Urothelium cell line (cell line): ENCODE data around the gene TRPM3.
A peak's percentile ranks its signal among the peaks of the same experiment; 100 is the strongest.

Experiments used
- DNase-seq: peaks from one replicate; pipeline ENCODE4 v3.0.0; 2011; ENCODE audit warnings: low spot score, mixed read lengths
- FAIRE-seq: peaks from 2 replicates; lab custom pipeline; 2011; peaks lifted over from hg19 to GRCh38; lab: Jason Lieb, UNC

Gene TRPM3

DNA sequence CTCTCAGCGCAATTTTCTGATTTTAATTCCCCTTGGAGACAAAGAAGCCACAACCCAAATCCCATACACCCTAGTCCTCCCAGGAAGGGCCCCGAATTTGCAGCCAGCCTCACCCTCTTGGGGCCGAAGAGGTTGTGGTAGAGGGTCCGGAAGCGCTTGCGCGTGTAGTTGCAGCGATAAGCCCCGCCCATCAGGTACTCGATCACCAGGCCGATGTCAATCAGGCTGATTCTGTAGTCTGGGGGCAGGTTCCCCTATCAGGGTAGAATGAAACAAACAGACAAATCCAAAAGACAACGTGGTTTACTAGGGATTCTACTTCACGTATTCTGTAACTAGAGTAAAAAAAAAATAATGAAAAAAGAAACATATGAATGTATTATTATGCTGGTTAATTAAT is 496.3 kb downstream of the TRPM3 start:
- no peak for DNase-seq

DNA sequence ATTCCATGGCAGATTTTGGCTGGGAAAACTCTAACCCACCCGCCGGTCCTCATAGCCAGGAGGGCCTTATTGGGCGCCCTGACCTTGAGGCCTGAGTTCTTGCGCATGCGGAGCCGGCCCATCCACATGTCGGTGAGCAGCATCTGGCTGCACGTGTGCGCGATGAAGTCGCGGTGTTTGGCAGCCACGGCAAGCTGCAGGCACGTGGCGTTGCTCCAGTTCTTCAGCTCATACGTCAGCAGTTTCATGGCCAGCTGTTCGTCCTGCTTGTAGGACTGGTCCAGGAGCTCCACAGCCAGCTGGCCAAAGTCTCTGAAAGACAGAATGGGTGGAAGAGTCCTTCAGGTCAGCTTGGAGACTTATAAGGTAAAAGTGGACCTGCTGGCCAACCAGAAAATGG is 502.6 kb downstream of the TRPM3 start:
- FAIRE-seq (no peak), DNase-seq (no peak)

More for the DNA sequence above, 496.3 kb downstream of the TRPM3 start:
- no peak for FAIRE-seq

DNA sequence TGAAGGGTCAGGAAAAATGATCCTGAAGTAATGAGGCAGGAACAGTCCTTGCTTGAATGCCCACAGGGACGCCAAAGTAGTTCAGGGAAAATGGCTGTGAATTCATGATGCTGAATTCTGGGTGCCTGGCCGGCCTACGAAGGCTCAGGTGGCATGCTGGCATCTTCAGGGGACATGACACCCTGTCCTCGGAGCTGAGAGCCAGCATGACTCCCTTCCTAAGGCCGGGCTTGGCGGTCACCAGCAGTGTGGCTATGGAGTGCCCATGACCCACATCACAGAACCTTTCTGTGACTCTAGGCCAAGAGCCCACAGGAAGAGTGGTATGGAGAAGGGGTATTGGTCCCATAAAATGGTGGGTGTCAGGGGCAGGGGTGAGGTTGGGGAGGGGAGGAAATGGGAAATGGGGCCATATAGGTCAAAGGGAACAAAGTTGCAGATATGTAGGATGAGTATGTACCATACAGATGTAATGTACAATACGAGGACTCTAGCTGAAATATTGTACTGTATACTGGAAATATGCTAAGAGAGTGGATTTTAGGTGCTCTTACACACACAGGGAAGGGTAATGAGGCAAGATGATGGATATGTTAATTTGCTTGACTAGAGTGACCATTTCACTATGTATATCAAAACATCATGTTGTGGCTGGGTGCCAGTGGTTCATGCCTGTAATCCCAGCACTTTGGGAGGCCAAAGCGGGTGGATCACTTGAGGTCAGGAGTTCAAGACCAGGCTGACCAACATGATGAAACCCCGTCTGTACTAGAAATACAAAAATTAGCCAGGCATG is 504.2 kb downstream of the TRPM3 start:
- DNase-seq (no peak), FAIRE-seq (no peak)

DNA sequence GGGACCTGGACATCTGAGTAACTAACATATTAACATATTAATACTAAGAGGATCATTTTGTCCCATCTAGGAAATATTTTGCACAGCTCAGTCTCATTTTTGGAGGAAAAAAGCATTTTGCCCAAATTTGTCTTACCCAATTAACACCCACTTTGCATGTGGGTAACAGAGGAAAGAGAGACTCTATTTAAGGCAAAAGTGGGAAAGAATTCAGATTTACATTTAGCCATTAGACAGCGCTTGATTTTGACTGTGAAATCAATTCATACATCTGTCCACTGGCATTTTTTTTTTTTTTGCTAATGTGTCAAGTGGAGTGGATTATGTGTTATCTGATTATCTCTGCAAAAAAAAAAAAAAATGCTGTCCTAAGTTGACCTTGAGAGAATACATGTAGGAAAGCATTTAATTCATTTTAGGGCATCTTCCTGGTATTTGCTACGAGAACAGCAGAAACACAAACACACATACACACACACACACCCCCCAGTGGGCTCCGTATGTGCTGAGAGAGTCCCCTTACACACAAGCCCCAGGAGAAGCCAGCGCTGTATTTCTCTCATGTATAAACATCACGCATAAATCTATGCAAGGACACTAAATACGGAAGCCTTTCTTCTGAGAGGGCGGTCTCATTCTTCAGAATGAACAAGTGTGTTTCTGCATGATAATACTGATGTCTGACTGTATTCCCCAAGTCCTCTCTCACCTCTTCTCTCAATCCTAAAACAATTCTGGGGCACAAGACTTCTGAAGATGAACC is 505.0 kb downstream of the TRPM3 start:
- DNase-seq (no peak), FAIRE-seq (no peak)

DNA sequence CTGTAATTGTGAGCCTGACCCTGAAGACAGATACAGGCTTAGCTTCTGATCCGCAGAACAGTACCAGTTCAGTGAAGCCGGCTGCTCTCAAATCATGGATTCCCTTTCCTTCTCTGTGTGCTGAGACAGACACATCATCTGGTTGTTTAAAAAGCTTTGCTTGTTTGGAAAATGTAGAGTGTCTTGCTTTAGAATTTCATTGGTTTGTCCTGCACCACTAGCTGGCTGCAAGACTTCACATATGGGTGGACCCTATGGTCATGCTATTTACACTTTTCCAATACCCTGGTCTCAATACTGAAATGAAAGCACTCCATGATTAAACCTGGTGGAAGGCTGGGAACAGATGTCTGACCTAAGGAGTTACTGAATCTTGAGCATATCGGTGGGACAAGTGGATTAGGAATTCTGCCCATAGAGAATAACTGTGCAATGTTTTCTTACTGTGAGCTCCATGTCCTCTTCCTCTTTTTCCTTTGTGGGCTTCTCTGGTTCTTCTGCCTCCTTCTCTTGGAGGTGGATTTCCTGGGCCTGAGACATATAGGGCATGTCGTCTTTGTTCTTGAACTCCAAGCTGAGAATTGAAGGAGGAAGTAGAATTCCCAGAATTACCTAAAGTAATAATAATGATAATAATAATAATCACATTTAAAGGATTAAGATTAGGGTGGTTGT is 505.8 kb downstream of the TRPM3 start:
- FAIRE-seq, result no peak
- no peak for DNase-seq

DNA sequence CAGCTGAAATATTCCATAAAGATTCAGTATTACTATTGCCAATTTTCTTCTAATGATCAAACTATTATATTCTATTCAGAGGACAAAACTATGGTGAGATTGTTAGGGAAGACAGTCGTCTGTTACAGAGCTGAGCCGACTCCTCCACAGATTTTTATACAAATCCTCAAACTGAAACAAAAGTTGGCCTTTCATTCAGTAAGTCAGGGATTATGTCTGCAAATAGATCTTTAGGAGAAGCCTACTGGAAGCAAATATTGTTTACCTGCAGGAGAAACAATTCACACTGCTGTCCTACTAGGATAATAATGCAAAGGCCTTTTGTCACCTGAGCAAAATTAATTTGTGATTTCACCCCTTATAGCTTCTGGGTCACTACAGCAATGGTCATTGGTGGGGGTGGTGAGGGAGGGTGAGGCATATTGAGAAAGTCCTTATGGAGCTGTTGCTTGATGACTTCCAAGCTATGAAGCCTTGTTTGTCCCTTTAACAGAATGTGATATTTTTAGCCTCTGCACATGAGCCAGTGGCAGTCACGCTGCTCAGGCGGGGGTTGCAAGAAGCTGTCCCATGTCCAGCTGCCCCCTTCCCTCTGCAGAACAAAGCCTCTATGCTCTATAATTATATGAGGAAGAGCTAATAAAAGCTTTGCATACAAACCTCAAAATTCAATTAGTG is 506.5 kb downstream of the TRPM3 start:
- DNase-seq, result no peak
- no peak for FAIRE-seq

DNA sequence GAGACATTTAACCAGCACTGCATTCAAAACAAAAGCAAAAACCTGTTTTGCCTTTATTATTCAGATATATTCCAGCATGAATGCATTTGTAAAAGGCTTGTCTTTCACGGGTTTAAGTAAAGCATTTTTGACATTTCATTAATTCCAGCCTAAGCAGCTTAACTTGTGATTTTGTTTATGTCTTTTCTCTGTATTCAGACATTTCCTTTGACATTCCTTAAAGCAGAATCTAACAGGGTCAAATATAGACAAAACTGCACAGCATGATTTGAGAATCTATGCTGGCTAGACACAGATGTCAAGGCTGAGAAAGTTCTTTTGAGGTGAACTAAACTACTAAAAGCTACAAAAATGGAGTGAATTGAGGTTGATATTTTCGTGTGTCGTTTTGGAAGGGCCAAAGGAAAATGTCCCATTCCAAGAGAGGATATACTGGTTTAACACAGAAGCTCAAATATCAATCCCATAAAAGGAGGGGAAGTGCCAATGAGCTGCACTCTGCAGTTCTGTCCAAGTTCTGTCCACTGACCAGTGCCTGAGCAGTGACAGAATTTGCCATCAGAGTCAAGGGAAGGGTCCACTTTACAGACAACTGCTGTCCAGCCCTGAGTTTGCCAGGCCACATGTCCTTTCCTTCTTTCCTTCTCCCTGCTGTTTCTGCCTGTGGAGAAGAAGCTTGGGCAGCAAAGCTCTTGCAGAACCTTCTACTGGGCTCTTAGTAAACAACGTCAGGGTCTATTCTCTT is 508.2 kb downstream of the TRPM3 start:
- DNase-seq (no peak), FAIRE-seq (no peak)

DNA sequence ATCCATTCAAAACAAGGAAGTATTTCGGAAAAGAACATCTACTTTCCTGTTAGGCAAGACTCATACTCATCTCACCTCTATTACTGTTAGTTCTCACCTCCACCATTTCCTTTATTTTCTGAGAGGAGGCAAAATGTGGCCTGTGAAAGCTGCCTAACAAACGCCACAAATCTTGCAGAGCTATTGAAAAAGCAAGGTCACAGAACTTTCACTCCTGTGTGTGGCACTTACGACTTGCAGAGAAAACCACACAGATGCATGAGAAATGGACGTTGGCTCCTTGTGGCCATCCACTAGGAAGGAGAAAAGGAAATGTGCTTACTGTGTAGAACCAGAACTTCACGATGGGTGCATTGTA is 511.2 kb downstream of the TRPM3 start:
- FAIRE-seq, result no peak
- DNase-seq, result no peak

DNA sequence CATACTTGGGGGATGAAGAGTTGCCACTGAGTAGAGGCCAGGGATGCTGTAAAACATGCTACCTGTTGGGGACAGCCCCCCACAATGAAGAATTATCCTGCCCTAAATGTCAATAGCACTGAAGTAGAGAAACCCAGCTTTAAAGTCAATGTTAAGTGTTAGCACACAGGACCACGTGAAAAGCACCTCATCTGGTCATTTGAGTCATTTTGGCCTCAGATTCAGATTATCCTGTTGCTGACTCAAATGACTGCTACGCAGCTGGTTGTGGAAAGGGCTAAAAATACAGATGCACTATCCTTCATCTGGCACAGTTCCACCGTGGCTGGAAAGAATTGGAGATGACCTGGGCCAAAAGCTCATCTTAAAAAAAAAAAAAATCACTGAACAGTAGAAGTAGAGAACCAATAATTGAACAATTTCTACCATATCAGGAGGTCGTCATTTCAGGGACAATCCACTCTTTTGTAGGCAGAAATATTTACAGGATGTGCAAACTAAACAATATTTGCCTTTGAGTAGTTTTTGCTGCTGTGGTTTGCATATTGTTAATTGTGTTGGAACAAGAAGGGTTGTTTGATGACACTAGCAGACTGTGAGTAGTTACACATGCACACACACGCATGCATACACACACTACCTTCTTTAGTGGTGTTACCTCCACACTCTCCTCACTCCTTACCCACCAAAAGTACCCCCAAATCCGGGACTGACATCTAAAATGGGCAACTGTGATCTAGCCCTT is 511.7 kb downstream of the TRPM3 start:
- peak; percentile 53 for DNase-seq
- peak; percentile 35 for FAIRE-seq

DNA sequence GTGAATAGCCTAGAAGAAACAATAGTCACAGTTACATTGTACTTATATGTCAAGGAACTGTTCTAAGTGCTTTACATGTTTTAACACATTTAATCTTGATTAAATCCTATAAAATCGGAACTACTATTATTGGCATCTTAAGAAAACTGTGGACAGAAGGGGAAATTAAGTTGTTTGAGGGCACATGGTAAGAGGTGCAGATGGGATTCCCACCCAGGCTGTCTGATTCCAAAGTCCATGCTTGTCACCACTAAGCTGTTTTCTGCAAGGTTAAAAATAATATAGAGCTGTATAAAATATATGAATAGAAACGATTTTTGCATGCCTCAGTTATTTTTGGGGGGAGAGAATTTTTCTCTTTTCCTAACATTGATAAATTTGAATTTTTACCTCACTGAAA is 512.4 kb downstream of the TRPM3 start:
- FAIRE-seq (no peak), DNase-seq (no peak)

DNA sequence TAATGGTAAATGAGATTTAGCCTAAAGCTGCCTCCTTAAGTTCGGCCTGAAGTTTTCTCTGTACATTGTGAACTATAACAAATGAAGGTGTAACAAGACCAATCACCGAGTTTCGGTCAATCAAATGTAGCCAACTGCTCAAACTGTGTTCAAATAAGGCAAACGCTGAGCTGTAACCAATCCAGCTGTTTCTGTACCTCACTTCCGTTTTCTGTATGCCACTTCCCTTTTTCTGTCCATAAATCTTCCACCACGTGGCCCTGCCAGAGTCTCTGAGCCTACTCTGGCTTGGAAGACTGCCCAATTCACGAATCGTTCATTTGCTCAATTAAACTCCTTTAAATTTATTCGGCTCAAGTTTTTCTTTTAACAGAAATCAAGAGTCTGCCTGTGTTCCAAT is 513.5 kb downstream of the TRPM3 start:
- FAIRE-seq, result no peak
- no peak for DNase-seq

DNA sequence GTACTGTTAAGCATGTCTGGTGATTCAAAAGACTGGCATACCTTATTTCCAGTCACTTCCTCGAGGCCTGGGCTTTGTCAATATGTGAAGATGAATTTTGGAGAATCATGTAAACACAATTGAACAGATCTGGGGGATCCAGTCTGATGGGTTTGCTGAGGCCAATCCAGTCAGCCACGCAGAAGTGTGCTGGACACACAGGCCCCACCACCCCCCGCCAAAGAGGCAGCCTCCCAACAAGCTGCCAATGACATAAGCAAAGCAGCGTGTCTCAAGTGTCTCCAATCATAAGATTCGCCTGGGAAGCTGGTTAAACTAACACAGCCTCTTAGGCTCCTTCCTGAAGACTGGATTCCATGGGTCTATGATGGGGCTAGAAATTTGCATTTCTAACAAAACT is 514.1 kb downstream of the TRPM3 start:
- no peak for FAIRE-seq
- no peak for DNase-seq

DNA sequence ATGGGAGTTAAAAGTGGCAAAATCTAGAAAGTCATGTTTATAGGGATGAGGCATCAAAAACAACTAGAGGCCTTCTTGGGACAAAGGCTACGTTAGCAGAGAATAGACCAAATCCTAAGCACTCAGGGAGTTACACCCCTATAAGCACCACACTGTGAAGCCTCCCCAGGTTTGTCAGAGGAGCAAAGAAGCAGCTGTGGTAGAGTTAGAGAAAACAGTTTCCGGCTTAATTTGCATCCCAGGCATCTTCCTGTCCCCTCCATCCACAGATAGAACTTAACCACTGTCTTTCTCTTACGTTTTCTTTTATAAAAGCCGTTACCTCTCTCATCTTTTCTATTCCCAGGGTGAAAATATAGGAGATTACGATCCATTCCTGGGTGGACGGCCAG is 518.4 kb downstream of the TRPM3 start:
- DNase-seq, result no peak
- no peak for FAIRE-seq

DNA sequence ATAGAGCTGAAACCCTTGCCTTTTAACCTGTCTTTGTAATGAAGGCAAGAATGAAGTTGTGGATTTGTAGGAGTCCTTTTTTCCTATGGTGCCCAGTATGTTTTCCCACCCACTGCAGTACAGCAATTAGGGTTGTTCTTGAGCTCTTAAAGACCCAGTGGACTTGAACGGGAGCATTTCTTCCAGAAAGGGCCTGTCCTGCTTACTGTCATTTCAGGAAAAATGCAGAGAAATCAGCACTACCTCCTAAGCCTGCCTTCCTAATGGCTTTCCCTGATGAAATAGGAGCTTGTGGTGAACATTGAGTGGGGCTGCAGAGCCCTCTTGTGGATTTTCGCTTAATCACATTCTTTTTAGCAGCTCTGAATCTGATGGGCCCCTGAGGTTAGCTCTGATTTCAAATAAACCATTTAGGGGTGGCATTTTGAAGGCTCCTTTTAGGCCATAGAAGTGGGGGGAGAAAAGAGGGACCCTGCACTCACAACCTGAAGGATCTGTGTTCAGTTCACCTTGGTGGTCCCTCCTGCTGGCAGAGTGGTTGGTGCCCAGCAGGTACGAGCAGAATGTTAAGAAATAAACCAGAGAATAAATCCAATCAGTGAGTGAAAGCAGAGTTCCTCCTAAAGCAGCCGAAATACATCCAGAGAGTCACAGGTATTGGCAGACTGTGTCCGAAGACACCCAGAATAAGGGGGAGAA is 519.0 kb downstream of the TRPM3 start:
- DNase-seq (peak; percentile 67), FAIRE-seq (no peak)

DNA sequence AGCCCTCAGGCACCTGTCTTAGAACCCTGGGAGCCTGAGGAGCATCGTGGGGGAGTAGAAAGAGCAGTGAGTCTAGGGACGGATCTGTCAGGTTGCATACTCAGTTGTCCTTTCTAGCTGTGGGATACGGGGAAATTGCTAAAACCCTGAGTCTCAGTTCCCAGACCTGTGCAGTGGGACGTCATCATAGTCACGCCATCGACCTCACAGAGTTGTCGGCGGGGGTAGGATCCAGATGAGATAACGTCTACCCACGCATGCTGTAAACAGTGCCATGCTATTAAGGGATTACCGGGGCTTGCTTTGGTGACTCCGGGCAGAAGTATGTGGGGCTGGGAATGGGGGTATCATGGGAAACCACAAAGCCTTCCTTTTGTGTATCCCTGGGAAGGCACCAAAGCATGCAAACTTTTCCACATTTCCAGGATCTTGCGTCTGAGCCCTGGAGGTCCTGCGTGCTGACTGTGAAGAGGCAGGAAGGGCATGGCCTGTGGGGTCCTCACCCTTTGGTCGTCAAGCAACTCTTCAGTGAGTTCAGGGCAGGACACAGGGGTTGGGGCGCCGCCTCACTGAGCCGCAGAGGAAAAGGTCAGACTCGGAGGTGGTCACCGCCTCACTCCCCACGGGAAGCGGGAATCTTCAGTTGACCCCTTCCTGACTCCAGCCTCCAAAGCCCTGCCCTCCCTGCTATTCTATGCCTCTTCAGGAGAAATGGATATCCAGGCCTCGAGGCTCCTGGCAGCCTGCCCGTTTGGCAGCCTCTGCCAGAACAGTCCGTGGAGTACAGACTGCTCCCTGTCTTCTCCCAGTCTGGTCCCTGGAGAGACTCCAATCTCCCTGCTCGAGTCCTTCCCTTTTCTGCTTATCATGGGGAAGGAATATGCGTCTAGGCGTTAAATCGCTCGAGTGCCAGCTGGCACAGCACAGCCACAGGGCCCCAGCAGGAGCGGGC is 520.1 kb downstream of the TRPM3 start:
- DNase-seq (peak; percentile 81), FAIRE-seq (peak; percentile 56)

DNA sequence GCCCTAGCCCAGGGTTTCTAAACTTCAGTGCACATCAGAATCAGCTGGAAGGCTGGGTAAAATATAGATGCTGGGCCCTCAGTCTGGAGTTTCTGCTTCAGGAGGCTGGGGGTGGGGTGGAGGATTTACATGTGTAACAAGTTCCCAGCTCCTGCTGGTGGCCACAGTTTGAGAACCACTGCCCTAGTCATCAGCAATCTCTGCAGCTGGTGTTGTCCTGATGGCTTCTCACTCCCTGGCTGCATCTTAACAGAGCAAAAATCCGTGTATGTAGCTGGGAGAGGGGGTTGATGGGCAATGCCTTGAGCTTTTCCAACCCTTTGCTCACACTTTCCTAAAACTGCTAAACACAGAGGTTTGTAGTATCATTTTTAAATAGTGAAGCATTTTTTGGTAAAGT is 520.9 kb downstream of the TRPM3 start:
- DNase-seq, result no peak
- no peak for FAIRE-seq

DNA sequence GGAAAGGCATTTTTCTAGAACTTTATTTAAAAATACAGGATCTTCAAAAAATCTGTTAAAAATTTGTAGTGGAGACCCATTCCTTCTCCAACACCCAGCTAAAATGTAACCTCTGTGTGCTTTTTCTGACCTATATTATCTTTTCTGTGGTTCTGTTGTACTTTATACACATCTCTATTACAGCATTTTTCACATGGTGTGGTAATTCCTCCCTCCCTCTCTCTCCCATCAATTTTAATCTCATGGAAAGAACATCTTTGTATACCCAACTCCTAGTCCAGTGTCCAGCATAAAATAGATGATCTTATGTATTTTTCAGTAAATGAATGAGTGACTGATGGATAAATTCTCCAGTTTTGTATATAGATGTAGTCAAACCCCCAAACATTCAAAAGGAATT is 523.5 kb downstream of the TRPM3 start:
- FAIRE-seq (no peak), DNase-seq (no peak)

DNA sequence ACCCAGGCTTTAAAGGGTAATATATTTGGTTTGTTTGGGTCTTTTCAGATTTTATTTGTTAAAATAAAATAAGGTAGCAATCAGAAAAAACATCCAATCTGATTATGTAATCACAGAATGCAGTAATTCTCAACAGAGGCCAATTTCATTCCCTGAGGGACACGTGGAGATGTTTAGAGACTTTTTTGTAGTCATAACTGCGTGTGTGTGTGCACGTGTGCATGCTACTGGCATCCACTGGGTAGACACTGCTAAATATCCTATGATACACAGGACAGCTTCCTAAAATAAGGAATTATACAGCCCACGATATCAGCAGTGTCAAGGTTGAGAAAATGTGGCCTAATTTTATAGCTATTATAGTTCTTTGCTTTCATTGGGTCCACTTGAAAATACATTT is 526.2 kb downstream of the TRPM3 start:
- DNase-seq (no peak), FAIRE-seq (no peak)
